Spleen (tissue), 3 donors: ENCODE data around the gene POU2F3.

Experiments
- POLR2A ChIP-seq, 3 donors: fragments of 450-650 bp; IDR thresholded peaks; one replicate each; pipeline ENCODE4 v1.5.1; 2017; ENCODE audit warnings: antibody characterized with exemption in 3 of 3, mild to moderate bottlenecking in 1 of 3
- POLR2AphosphoS5 ChIP-seq, 3 donors: sonication (generic); formaldehyde crosslinking; IDR thresholded peaks; one replicate each; pipeline ENCODE4 v1.5.1; 2017; ENCODE audit warnings: antibody characterized with exemption in 3 of 3

GRCh38 chr11:120363436-120363835 lies 123.5 kb downstream of the POU2F3 start:
- TF ChIP-seq POLR2AphosphoS5 (IDR thresholded peaks at IDR 0.05) (no peak), POLR2A (IDR thresholded peaks at IDR 0.05) (no peak)
